Measurements from ENCODE around the gene FLT1. TPM values are rescaled to one million over a fixed set of nuclear protein-coding genes. Genes with fewer than 3 reads are reported as not detected.

The FLT1 gene
- total and polyA plus RNA-seq, 2 of the 13 experiments (the other 11 are each of a cell fraction or from before 2014, with no cell fraction given): 0.02 TPM; not detected in 1

DNA sequence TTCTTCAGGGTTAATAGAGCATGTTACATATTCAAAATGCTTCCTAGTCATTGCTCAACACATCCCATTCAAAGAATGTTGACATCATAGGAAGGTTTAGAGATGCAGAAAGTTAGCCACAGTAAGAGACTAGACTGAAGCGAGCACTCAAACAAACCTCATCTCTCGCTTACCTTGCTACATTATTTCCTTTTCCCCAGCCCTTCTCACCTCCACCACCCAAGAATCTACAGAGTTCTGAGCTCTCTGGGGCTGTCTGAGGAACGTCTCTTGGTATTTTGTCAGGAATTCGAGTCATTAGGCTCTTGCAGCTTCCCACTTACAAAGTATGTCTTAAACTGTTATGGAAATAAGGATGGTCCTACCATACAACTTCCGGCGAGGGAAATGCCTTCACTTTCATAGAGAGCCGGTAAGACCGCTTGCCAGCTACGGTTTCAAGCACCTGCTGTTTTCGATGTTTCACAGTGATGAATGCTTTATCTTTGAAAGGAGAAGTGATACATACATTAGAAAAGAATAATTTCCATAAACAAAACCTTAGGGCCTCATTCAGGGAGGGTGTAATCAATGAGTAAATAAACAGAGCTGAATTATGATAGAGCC is 65.1 kb downstream of the FLT1 start:
- ChIA-PET CTCF (ENCODE audit: low intra/inter-chr PET ratio, low total read pairs) (no interaction called here), POLR2A (no interaction called here)
- no TSS peak for BruUV-seq (replicated peaks)
- DNase-seq (ENCODE audit: low spot score): no peak
- Histone ChIP-seq H3K36me3 (replicated peaks in 1 of 2; ENCODE audit: control insufficient read depth in 1 of 2, insufficient read depth in 2 of 2, low read length in 2 of 2) (no peaks in the 10 kb centered on the region), H3K4me1 (ENCODE audit: insufficient read depth, low read length) (no peaks in the 10 kb centered on the region), H2AFZ (ENCODE audit: low read length) (no peak overlapping the region), H3K4me2 (ENCODE audit: low read depth, low read length) (no peak overlapping the region), H3K9ac (ENCODE audit: insufficient read depth, low read depth, low read length) (no peak overlapping the region), H4K20me1 (ENCODE audit: insufficient read depth, low read length) (no peaks in the 10 kb centered on the region), H3K9me3 (ENCODE audit: low read length) (no peaks in the 10 kb centered on the region), H3K27me3 (ENCODE audit: control insufficient read depth in 1 of 2, insufficient read depth in 2 of 2, low read length in 2 of 2) (no peaks in the 10 kb centered on the region), H3K4me3 (replicated peaks in 1 of 3; ENCODE audit: insufficient read depth in 1 of 3, low read depth in 2 of 3, low read length in 3 of 3) (no peak overlapping the region), H3K27ac (ENCODE audit: extremely low read length, insufficient read depth, low read length) (no peak overlapping the region), H3K79me2 (ENCODE audit: insufficient read depth, low read length) (no peaks in the 10 kb centered on the region)
- WGBS (ENCODE audit: low lambda C conversion rate): 44% methylated on average over 10 of the region's 10 CpGs
- ATAC-seq: no peak
- TF ChIP-seq, protein P1, sequence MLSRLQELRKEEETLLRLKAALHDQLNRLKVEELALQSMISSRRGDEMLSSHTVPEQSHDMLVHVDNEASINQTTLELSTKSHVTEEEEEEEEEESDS (CRISPR knock-in tag; IDR thresholded peaks at IDR 0.05; ENCODE audit: borderline replicate concordance): no peak
- TF ChIP-seq ZNF7 (CRISPR knock-in tag; IDR thresholded peaks at IDR 0.05): no peak
- TF ChIP-seq KDM5A (IDR thresholded peaks at IDR 0.05; ENCODE audit: borderline replicate concordance, low read length): no peak
- no peak for TF ChIP-seq NRL (CRISPR knock-in tag; IDR thresholded peaks at IDR 0.05; ENCODE audit: borderline replicate concordance)
- TF ChIP-seq, protein P2, sequence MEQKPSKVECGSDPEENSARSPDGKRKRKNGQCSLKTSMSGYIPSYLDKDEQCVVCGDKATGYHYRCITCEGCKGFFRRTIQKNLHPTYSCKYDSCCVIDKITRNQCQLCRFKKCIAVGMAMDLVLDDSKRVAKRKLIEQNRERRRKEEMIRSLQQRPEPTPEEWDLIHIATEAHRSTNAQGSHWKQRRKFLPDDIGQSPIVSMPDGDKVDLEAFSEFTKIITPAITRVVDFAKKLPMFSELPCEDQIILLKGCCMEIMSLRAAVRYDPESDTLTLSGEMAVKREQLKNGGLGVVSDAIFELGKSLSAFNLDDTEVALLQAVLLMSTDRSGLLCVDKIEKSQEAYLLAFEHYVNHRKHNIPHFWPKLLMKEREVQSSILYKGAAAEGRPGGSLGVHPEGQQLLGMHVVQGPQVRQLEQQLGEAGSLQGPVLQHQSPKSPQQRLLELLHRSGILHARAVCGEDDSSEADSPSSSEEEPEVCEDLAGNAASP (CRISPR knock-in tag; IDR thresholded peaks at IDR 0.05; ENCODE audit: borderline replicate concordance): no peak
- intact Hi-C loops (cut with micrococcal nuclease; ENCODE audit: unreplicated experiment): no loop called here
- no peak for FAIRE-seq
- in situ Hi-C loops (cut with HindIII; ENCODE audit: extremely low pct_ligation_motif_present, low pct_unique_long_range_greater_than_20kb): no loop called here

DNA sequence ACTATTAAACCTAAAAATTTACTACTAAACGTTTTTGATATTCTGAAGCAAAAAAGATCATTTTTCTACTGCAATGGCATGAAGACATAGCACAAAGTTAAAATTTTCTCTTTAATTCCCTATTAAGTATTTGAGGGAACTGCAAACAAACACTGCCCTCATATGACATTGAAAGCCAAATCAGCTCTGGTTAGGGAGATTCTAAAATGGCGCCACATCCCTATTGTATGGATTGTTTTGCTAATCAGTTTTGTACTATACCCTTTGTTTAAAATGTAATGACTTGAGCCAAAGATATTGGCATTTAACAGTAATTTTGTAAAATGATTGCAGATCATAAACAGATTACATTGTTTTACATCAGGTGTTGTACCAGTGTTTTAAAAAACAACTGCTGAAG is 65.8 kb downstream of the FLT1 start:
- Histone ChIP-seq H3K27me3 (ENCODE audit: control insufficient read depth in 1 of 2, insufficient read depth in 2 of 2, low read length in 2 of 2) (no peaks in the 10 kb centered on the region), H3K79me2 (ENCODE audit: insufficient read depth, low read length) (no peaks in the 10 kb centered on the region), H3K9me3 (ENCODE audit: low read length) (no peaks in the 10 kb centered on the region), H3K9ac (ENCODE audit: insufficient read depth, low read depth, low read length) (no peak overlapping the region), H3K4me2 (ENCODE audit: low read depth, low read length) (no peak overlapping the region), H3K36me3 (replicated peaks in 1 of 2; ENCODE audit: control insufficient read depth in 1 of 2, insufficient read depth in 2 of 2, low read length in 2 of 2) (no peaks in the 10 kb centered on the region), H2AFZ (ENCODE audit: low read length) (no peak overlapping the region), H3K4me3 (replicated peaks in 1 of 3; ENCODE audit: insufficient read depth in 1 of 3, low read depth in 2 of 3, low read length in 3 of 3) (no peak overlapping the region), H3K4me1 (ENCODE audit: insufficient read depth, low read length) (no peaks in the 10 kb centered on the region), H4K20me1 (ENCODE audit: insufficient read depth, low read length) (no peaks in the 10 kb centered on the region), H3K27ac (ENCODE audit: extremely low read length, insufficient read depth, low read length) (no peak overlapping the region)
- ChIA-PET CTCF (ENCODE audit: low intra/inter-chr PET ratio, low total read pairs) (no interaction called here), POLR2A (no interaction called here)
- FAIRE-seq (no peak), DNase-seq (ENCODE audit: low spot score) (no peak), ATAC-seq (no peak)
- in situ Hi-C loops (cut with HindIII; ENCODE audit: extremely low pct_ligation_motif_present, low pct_unique_long_range_greater_than_20kb): no loop called here
- no TSS peak for BruUV-seq (replicated peaks)
- WGBS (ENCODE audit: low lambda C conversion rate): 1% methylated on average over 2 of the region's 2 CpGs
- TF ChIP-seq THAP11 (CRISPR knock-in tag; IDR thresholded peaks at IDR 0.05) (no peak), HDAC6 (IDR thresholded peaks at IDR 0.05; ENCODE audit: low read depth, low read length) (no peak), ZNF296 (CRISPR knock-in tag; conservative IDR thresholded peaks at IDR 0.05) (no peak), GFI1 (CRISPR knock-in tag; IDR thresholded peaks at IDR 0.05; ENCODE audit: borderline replicate concordance) (no peak), ZNF883 (CRISPR knock-in tag; IDR thresholded peaks at IDR 0.05; ENCODE audit: not compliant biosample characterization) (no peak), NFKB2 (CRISPR knock-in tag; IDR thresholded peaks at IDR 0.05; ENCODE audit: borderline replicate concordance) (no peak), SRF (IDR thresholded peaks at IDR 0.05; ENCODE audit: low read depth, low read length) (no peak), HNF4G (IDR thresholded peaks at IDR 0.05; ENCODE audit: borderline replicate concordance, low read depth, low read length) (no peak), HNF4G (CRISPR knock-in tag; IDR thresholded peaks at IDR 0.05; ENCODE audit: borderline replicate concordance, low read depth) (no peak)
- intact Hi-C loops (cut with micrococcal nuclease; ENCODE audit: unreplicated experiment): no loop called here
